ENCODE results near the gene MAPKBP1.

DNA sequence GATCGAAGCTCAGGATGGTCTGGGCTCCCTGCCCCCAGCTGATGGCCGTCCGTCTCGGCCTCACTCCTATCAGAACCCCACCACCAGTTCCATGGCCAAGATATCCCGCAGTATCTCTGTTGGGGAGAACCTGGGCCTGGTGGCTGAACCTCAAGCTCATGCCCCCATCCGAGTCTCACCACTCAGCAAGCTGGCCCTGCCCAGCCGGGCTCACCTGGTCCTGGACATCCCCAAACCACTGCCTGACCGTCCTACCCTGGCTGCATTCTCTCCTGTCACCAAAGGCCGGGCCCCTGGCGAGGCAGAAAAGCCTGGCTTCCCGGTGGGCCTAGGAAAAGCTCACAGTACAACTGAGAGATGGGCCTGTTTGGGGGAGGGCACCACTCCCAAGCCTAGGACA is 49.2 kb downstream of the MAPKBP1 start:
- no peak for TF ChIP-seq CTCF (IDR thresholded peaks at IDR 0.05)
- no peak for TF ChIP-seq EP300 (IDR thresholded peaks at IDR 0.05)
